ENCODE measurements around the gene TMEM175.
"Not testable (repeated sequence)": the region's sequence is repeated elsewhere in the genome, so short reads cannot be mapped to it uniquely, and the experiment has no call there.

The TMEM175 gene

GRCh38 chr4:992297-993110, 60.2 kb downstream of the TMEM175 start:
- no peak for DNase-seq

- DNase-seq = no peak
Measured at GRCh38 chr4:993111-994029, 61.1 kb downstream of the TMEM175 start, which contains the start of gene SLC26A1. TSS of gene SLC26A1 (minus strand) at chr4:993404. CDS start at chr4:991703, 1,701 bp downstream.

GRCh38 chr4:995311-996026, 63.2 kb downstream of the TMEM175 start:
- DNase-seq = no peak

- DNase-seq = no peak
Measured at GRCh38 chr4:996030-996996, 64.1 kb downstream of the TMEM175 start.

GRCh38 chr4:996997-997374, 64.7 kb downstream of the TMEM175 start:
- no peak for DNase-seq

- no peak for DNase-seq
Measured at GRCh38 chr4:997375-998071, 65.3 kb downstream of the TMEM175 start.

GRCh38 chr4:998096-998691, 65.9 kb downstream of the TMEM175 start:
- no peak for DNase-seq

GRCh38 chr4:999240-999863, 67.1 kb downstream of the TMEM175 start:
- not testable (repeated sequence) for DNase-seq

- no peak for DNase-seq
Measured at GRCh38 chr4:999882-1000425, 67.7 kb downstream of the TMEM175 start.

GRCh38 chr4:1000686-1001260, 68.5 kb downstream of the TMEM175 start:
- no peak for DNase-seq

GRCh38 chr4:1001561-1002130, 69.4 kb downstream of the TMEM175 start:
- DNase-seq = no peak

- DNase-seq = no peak
Measured at GRCh38 chr4:1002131-1002630, 69.9 kb downstream of the TMEM175 start.

- no peak for DNase-seq
Measured at GRCh38 chr4:1002631-1003251, 70.5 kb downstream of the TMEM175 start.

- no peak for DNase-seq
Measured at GRCh38 chr4:1003271-1004070, 71.2 kb downstream of the TMEM175 start.

GRCh38 chr4:1004071-1004418, 71.8 kb downstream of the TMEM175 start:
- DNase-seq = no peak

GRCh38 chr4:1004557-1005485, 72.6 kb downstream of the TMEM175 start:
- DNase-seq = no peak

- no peak for DNase-seq
Measured at GRCh38 chr4:1006856-1007255, 74.6 kb downstream of the TMEM175 start.

Measured in femur (tissue), 1 donor.